GM19463 (cell line): ENCODE measurements around the gene TSPOAP1.
A peak's percentile ranks its signal among the peaks of the same experiment; 100 is the strongest.
"Not testable (repeated sequence)": the region's sequence is repeated elsewhere in the genome, so short reads cannot be mapped to it uniquely, and the experiment has no call there.

Source experiments
- ATAC-seq: cut with Tn5 transposase; IDR thresholded peaks from one replicate; pipeline ENCODE4 v1.9.1; 2021; ENCODE audit warnings: mild to moderate bottlenecking, moderate library complexity; ENCODE audit not compliant: unreplicated experiment

TSPOAP1 gene

DNA sequence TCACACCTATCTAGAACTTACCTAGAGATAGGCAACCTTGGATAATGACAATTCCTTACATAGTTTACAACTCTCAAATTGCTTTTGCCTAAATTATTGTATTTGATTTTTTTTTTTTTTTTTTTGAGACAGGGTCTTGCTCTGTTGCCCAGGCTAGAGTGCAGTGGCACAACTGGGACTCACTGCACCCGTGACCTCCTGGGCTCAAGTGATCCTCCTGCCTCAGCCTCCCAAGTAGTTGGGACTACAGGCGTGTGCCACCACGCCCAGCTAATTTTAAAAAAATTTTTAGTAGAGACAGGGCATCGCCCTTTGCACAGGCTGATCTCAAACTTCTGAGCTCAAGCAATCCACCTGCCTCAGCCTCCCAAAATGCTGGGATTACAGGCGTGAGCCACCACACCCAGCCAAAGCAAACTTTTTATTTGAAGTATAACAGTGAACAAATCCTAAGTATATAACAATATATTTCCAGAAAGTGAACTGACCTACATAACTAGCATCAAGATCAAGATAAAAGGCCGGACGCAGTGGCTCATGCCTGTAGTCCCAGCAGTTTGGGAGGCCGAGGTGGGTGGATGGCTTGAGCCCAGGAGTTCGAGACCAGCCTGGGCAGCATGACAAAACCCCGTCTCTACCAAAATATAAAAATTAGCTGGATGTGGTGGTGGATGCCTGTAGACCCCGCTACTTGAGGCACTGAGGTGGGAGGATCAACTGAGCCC, 12.7 kb upstream of the TSPOAP1 start:
- not testable (repeated sequence) for ATAC-seq

DNA sequence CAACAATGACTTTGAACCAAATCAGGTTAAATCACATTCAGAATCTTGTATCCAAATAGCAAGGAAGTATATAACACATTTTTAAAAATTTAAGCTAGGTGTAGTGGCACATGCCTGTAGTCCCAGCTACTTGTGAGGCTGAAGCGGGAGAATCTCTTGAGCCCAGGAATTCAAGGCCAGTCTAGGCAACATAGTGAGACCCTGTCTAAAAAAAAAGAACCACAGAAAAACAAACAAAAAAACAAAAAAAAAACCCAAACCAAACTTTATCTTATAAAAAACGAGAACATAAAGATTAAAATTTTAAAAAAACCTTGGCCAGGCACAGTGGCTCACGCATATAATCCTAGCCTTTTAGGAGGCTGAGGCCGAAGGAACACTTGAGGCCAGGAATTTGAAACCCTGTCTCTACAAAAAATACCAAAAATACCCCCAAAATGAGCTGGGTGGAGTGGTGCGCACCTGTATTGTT, 11.8 kb upstream of the TSPOAP1 start:
- no peak for ATAC-seq

DNA sequence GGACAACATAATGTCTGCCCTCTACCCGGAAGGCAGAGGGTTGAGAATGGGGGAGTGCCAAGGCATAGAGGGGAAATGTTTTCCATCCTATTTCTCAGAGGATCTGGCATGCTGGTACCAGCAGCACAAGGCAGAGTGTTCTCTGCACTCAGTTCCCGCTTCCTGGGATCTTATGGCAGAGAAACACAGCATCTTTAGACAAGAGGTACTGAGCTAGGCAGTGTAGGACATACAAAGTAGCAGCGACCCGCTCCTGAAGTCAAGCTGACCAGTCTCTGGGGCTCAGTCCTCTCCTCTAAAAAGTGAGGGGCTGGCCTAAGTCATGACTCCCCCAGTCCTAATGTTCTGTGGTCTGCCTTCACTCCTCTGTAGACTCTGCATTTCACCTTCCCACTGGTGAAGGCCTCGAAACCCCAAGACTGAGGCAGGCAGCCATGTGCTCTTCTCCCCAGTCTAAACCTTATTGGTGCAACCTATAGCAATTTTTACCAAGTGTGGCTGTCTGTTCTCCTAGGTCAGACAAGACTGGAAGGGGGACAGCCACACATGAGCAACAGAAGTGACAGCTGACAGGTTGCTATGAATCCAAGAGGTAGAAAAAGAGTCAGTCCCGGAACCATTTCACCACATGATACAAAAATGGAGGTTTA, 11.3 kb upstream of the TSPOAP1 start:
- ATAC-seq, result no peak

DNA sequence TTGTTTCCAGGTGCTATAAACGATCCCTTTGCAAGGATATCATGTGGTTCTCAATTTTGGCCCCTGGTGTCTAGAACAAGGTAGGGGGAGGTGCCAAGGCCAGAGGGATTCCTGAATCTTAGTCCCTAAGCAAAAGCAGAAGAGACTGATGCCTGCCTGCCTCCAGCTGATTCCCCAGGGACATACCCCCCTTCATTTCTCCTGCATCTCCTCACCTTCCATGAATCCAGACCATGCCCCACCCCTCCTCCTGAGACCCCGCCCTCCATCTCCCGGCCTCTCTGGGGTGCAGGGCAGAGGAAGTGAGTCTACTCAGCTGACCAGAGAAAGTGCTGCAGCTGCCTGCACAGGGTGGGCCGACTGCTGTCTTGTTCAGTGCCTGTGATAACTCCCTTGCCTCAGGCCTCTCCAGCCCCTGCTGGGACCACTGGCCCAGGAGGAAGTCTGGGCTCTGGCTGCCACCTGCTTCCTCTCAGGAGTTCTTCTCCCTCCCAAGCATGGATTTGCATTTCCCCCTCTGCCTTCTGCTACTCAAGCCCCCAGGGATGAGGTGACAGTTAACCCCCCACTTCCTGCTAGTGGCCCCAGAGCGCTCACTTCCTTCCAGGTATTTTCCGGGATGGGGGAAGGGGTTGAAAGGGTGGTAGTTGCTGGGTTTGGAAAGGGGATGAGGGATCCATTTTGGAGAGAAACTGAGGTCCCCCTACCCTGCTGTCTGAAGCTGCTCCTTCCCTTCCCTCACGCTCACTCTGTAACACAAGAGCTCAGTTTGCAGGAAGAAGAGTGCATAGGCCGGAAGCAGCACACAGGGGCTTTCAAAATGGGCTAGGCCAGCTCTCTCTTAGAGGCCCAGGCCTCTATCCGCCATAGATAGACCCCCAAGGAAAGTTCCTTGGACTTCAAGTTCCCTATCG, 10.5 kb upstream of the TSPOAP1 start:
- peak; percentile 38 for ATAC-seq

DNA sequence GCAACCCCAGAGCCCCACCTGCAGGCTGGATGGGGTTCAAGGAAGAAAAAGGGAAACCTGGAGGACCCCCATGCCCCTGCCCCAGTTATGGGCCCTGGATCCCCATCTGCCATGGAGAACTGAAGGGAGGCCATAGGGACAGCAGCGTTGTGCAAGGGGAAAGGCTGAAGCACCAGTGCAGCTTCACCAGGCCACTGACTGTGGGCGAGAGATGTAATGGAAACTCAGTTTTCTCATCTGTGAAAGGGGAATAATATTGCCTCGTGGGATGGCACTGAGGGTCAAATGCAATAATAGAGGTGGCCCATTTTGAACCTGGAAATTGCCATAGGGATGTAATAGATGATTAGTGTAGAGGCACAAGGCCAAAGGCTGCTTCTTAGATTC, 9.9 kb upstream of the TSPOAP1 start:
- no peak for ATAC-seq

DNA sequence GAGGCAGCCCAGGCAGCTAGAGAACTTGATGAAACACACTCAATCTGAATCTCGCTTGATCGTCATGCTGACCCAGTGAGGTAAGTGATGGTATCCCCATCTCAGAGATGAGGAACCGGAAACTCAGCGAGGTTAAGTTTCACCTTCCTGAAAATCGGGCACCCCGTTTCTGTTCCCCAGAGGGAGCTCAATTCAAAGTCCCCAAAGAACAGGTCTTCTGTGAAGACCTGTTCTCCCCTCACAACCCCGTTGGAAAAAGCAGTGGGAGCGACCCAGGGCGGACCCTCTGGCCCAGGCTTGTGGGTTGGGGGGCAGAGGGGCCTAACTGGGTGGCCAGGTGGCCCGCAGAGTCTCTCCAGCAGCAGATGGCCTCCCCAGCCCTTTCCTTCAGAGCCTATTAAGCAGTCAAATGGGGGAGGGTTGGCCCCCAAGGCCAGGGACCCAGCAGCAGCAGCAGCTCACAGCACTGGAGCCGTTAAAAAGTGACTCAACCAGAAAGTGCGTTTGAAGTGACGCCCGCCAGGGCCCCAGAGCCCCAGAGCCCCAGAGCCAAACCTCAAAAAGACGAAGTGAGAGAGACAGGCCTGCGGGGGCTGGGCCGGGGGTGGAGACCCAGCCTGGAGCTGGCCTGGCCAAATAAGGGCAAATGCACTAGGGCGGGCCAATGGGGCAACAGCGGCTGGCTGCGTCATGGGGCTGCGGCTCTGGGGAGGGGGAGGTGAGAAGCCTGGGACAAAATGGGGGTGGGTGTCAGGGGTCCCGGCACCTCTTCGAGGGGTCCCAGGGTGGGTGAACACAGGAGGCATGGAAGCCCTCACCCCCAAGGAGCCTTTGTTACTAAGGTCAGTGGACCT, 9.2 kb upstream of the TSPOAP1 start:
- peak; percentile 59 for ATAC-seq

DNA sequence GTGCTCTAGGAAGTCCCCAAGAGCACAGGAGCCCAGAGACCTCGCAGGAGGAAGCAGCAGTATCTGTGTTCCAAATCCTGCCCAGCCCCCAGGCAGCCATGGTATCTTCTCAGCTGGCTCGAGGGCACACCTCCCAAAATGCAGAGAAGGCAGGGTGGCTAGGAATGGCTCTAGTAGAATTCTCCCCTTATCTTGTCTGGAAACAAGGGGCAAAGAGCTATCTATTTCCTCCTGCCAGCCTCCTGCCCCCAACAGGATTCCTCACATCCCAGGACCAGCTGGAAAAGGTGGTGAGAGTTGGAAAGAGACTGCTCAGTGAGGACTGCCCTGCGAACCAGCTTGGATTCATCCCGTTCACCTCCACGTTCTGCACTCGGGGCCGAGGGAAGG, 8.6 kb upstream of the TSPOAP1 start:
- ATAC-seq, result no peak

DNA sequence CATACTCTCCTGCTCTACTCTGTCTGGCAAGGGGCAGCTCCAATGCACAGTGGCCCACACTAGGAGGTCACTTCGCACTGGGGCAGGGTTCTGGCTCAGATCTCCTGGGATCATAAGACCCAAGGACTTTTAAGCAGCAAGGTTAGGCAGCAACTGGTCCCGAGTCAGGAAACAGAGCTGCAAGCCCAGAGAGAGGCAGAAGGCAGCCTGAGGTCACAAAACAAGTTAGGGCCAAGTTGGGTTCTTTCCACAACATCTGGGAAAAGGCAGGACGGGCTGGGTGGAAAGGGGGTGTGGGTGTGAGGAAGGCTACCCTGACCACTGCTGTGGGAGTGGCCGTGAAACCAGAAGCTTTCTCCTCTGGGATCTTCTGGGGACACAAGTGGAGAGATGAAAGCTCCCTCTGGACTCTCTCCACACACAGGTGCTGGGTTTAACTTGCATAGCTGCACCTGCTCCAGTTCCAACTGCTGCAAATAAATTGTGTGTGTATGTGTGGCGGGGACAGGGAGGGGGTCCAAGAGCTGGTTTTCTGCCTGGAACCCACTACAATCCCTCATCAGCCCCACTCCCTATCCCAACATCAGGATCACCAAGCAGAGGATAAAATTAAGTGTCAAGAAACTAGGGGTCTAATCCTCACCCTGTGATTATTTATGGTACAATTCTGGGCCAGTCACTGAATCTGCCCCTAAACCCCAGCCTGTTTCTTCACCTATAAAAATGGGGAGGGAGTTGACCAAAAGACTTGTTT, 8.0 kb upstream of the TSPOAP1 start:
- ATAC-seq, result no peak

DNA sequence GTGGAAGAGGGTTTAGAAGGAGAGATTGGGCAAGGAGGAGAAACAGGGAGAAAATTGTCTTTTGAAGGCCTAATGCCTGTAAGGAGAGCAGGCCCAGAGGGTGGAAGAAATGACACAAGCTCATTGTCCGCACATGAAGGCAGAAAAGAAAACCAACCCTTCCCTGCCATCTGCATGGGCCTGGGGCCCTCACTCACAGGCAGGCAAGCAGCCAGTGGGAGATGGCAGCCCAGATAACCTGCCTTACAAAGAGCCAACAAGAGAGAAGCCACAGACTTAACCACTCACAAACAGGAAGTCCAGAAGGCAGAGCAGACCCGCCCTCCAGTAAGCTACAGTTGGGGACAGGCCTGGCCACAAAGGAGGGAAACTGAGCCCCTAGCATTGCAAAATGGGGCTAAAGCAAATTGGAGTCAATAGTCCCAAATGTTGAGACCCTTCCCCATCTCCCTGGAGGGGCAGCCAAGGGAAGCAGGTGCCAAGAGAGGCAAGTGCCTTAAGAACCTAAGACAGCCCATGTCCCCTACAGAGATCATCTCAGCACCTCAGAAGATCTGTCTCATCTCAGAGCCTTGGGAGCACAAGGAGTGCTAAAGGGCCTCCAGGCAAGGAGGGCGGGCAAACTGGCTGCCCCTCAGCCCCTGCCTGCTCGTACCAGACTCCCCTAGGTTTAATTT, 7.3 kb upstream of the TSPOAP1 start:
- ATAC-seq, result no peak

DNA sequence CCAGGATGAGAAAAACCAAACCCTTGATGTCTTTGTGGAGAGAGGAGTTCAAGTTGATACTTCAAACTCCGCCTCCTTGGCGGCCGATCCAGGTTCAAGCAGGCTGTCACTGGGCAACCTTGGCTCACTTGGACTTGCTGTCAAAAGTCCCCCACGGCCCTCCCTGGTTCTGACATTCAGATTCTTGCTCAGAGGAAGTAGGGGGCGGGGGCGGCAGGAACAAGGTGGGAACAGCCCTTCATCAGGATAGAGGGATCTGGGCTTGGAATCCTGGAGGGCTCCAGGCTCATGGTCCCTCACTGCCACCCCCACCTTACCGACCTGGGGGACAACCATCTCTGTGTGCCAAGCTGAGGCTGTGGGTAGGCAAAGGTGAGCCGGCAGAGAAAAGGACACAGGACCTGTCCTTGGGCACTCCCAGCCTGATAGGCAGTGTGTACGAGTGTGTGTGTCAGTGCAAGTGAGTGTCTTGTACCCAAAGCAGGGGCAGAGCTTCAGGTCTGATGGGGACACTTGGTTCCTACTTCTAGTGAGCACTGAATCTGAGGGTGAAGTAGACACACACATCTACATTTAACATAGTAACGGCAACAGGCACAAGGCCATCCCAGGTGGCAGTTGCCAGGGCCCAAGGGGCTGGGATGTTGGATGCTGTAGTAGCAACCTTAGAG, 6.6 kb upstream of the TSPOAP1 start:
- ATAC-seq, result no peak

DNA sequence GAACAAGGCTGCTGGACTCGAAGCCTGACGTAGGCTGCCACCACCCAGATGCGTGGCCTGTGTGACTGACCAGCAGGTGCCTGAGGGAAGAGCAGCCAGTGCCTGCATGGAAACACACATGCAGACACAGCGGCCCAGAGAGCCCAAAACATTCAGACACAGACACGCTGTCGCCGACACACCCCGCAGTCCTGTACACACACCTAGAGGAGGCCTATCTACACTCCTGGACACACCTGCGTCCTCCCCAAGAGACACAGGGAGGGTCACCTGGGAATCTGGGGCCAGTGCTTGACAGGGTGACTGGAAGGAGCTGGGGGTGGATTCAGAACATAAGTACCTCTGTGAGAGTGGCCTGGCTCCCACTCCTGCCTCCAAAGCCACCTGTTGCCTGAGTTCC, 6.1 kb upstream of the TSPOAP1 start:
- no peak for ATAC-seq

DNA sequence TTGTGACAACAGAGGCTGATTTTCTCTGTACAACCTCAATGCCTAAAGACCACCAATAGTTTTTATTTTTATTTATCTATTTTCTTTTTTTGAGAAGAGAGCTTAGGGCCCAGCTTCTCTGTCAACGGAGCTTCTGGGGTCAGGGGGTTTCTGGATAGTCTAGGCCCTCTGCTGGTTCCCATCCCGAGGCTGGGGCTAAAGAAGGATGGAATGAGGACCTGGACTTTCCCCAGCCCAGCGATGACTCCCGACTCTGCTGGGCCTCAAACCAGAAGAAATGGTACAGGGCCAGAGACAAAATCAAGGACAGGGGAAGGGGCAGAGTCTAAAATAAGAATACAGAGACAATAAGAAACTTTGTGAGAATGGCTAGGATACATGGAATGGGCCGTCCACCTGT, 5.7 kb upstream of the TSPOAP1 start:
- no peak for ATAC-seq

DNA sequence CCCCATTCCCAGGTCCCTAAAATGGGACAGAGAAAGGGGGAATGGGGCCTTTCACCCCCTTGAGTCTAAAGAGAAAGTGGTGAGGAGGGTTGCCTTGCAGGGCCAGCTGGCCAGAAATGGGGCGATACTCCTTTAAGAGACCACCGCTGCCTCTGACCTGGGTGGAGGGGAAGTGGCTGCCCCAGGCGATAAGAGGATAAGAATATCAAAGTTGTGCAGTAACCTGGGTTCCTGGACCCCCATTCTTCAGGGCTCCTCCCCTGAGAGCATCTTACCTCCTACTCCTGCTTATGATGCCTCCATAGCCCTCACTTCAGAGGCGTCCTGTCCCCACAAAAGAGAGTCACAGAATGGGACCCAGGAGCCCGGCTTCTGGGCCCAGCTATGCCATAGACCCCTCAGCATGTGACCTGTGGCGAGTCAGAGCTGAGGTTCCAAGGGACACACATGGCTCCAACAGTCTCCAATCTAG, 5.2 kb upstream of the TSPOAP1 start:
- no peak for ATAC-seq

DNA sequence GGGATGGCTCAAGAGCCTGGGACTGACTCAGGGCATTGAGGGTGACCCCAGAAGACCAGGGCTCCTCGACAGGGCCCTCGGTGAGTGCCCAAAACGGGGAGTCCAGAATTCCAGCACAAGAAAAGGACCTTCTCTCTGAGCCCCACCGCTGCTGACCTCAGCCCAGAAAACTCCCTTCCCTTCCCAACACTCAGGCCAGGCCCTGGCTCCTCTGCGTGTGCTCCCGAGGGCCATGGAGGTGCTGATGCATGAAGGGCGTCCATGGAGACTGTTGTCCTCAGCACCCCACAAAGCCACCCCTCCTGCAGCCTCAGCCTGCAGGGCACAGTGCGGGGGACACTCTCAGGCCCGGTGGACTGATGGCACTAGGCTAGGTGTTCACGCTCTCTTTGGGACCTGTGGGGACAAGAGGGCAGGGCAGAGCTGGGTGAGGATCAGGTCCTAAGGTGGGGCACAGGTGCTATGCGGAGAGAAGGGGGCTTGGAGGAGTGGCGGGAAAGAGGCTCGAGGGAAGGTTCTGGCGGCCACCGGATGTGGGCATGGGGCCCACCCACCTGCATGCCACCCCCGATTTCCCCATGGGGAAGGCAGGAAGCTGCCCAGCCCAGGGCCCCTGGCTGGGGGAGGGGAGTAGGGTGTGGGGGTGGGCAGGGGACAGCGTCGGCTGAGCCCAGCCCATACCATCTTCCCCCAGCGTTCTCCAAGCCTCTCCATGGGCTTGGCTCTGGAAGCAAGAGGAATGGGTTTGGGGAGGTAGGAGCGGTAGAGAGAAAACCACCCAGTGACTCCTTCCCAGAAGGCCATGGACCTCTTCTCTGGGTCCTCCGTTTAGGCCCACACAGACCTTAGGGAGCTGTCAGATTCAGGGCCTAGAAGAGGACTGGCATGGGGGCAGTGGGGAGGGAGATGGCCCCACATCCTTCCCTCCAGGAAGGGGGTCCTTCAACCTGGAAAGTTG, 4.5 kb upstream of the TSPOAP1 start:
- no peak for ATAC-seq

DNA sequence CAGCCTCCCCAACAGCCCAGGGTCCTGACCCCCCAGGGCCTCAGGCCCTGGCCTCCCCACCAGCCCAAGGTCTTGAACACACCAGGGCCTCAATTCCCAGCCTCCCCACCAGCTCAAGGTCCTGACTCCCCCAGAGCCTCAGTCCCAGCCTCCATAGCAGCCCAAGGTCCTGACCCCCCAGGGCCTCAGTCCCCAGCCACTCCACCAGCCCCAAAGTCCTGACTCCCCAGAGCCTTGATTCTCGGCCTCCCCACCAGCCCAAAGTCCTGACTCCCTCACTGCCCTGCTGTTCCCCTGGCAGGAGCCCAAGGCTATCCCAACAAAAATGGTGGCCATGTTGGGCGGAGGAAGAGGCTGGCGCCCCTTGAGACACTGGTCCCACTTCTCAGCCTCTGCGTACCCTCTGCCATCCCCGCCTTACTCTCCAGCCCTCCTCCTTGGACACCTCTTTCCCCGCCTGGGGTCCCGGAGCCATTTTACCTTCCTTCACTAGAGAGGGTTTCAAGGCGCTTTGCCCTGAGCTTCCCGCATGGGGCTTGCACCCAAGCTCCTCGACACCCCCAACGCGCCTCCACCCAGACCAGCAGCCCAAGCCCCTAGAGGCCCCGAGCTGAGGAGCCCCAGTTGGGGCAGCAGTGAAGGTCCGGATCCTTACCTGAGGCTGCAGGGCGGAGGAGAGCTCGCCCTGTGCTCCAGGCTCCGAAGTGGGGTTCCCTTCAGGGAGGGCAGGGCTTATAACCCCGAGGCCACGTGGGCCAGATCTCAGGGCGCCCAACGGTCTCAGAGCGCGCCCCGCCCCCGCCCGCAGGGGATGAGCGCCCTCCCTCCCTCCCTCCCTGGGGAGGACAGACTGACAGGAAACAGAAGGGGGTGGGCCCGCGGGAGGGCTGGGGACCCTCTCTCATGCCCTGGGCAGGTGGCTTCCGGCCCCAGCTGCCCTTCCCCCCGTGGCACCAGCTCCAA, 3.5 kb upstream of the TSPOAP1 start:
- peak; percentile 11 for ATAC-seq

DNA sequence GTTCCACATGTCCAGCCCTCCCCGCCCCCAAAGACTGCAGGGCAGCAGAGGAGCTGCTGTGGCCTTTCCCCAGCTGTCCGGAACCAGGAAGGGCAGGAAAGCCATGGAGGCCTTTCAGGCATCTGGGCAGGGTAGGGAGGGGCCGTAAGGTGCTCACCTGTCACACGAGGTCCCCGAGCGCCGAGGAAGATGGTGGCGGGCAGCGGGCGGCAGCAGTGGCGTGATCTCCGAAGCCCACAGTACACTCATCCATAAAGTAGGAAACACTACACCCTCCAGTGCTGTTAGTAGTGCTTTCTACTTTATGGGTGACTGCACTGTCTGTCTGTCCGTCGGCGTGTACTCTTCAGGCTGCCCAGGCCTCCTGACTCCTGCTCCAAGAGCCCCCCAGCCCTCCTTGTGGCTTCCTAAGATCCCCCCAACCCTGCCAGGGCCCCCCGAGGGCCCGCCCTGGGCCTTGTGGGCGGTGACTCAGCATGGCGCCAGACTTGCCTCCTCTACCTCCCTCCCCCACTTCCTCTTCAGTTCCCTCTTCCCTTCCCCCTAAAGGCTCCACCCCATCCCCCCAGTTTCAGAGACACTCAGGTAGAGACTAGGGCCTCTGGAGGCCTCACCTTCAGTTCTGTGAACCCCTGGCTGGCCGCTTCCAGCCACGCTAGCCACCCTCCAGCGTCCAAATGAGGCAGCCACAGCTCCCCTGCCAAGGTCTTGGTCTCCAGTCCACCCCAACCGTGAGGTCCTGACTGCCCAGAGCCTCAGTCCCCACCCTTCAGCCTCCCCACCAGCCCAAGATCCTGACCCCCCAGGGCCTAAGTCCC, 2.6 kb upstream of the TSPOAP1 start:
- no peak for ATAC-seq
